ENCODE data around the gene GFI1B. TPM values are rescaled to one million over a fixed set of nuclear protein-coding genes. Genes with fewer than 3 reads are reported as not detected.
"Not testable (repeated sequence)": the region's sequence is repeated elsewhere in the genome, so short reads cannot be mapped to it uniquely, and the experiment has no call there.

Gene GFI1B
- total and polyA plus RNA-seq, 2 experiments from 2014 or later: 0.10 TPM; not detected in 1

GRCh38 chr9:132957805-132958204 lies 20.7 kb upstream of the GFI1B start:
- 73% methylated on average over 6 of the region's 6 CpGs for WGBS (ENCODE audit: low lambda C conversion rate, missing lambda C conversion rate)
- DNase-seq (ENCODE audit: low spot score): no peak
- Histone ChIP-seq H3K27me3 (no peaks in the 10 kb centered on the region), H3K4me3 (no peak overlapping the region), H3K9me3 (ENCODE audit: low read depth) (no peaks in the 10 kb centered on the region), H2AFZ (no peak overlapping the region), H3K4me1 (ENCODE audit: insufficient read depth) (no peaks in the 10 kb centered on the region), H3K4me2 (no peak overlapping the region), H3K9me2 (replicated peaks; ENCODE audit: insufficient read depth) (no peaks in the 10 kb centered on the region), H3K27ac (no peak overlapping the region), H3K36me3 (replicated peaks; ENCODE audit: insufficient read depth, low read depth) (no peaks in the 10 kb centered on the region), H4K20me1 (ENCODE audit: insufficient read depth, poor library complexity, severe bottlenecking) (no peaks in the 10 kb centered on the region), H3K79me2 (no peaks in the 10 kb centered on the region)
- TF ChIP-seq EZH2 (IDR thresholded peaks at IDR 0.05; ENCODE audit: borderline replicate concordance) (no peak), EZH2phosphoT487 (IDR thresholded peaks at IDR 0.05; ENCODE audit: low read depth, severe bottlenecking, unreplicated experiment) (no peak), CTCF (IDR thresholded peaks at IDR 0.05; ENCODE audit: poor library complexity) (no peak)

GRCh38 chr9:132961002-132961401 lies 17.5 kb upstream of the GFI1B start:
- WGBS (ENCODE audit: low lambda C conversion rate, missing lambda C conversion rate): 90% methylated on average over 6 of the region's 6 CpGs
- Histone ChIP-seq H4K20me1 (ENCODE audit: insufficient read depth, poor library complexity, severe bottlenecking) (no peaks in the 10 kb centered on the region), H3K9me2 (replicated peaks; ENCODE audit: insufficient read depth) (no peaks in the 10 kb centered on the region), H3K9me3 (ENCODE audit: low read depth) (no peaks in the 10 kb centered on the region), H2AFZ (no peak overlapping the region), H3K27me3 (no peaks in the 10 kb centered on the region), H3K79me2 (no peaks in the 10 kb centered on the region), H3K36me3 (replicated peaks; ENCODE audit: insufficient read depth, low read depth) (no peaks in the 10 kb centered on the region), H3K27ac (no peak overlapping the region), H3K4me1 (ENCODE audit: insufficient read depth) (no peaks in the 10 kb centered on the region), H3K4me3 (no peak overlapping the region), H3K4me2 (no peak overlapping the region)
- no peak for DNase-seq (ENCODE audit: low spot score)
- TF ChIP-seq EZH2 (IDR thresholded peaks at IDR 0.05; ENCODE audit: borderline replicate concordance) (no peak), EZH2phosphoT487 (IDR thresholded peaks at IDR 0.05; ENCODE audit: low read depth, severe bottlenecking, unreplicated experiment) (no peak), CTCF (IDR thresholded peaks at IDR 0.05; ENCODE audit: poor library complexity) (no peak)

DNA sequence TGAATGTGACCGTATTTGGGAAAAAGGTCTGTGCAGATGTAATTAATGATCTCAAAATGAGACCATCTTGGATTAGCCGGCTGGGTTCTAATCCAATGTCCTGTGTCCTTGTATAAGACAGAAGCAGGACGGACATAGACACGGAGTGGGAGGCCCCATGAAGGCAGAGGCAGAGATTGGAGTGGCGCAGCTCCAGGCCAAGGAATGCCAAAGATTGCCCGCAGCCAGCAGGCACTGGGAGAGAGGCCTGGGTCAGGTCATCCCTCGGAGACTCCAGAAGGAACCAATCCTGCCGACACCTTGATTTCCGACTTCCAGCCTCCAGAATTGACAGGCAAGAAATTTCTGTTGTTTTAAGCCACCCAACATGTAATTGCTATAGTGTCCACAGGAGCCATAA lies 13.0 kb upstream of the GFI1B start:
- DNase-seq (ENCODE audit: low spot score): no peak
- H3K9me3 ChIP-seq (ENCODE audit: low read depth): no peaks in the 10 kb centered on the region
- no peak for TF ChIP-seq CTCF (IDR thresholded peaks at IDR 0.05; ENCODE audit: poor library complexity)
- no peak for TF ChIP-seq EZH2phosphoT487 (IDR thresholded peaks at IDR 0.05; ENCODE audit: low read depth, severe bottlenecking, unreplicated experiment)
- TF ChIP-seq EZH2 (IDR thresholded peaks at IDR 0.05; ENCODE audit: borderline replicate concordance): no peak
- H3K4me3 ChIP-seq: no peak overlapping the region
- WGBS (ENCODE audit: low lambda C conversion rate, missing lambda C conversion rate): 92% methylated on average over 9 of the region's 9 CpGs
- H3K9me2 ChIP-seq (replicated peaks; ENCODE audit: insufficient read depth): no peaks in the 10 kb centered on the region
- peaks cover 2% of the 10 kb centered on the region for H3K4me1 ChIP-seq (ENCODE audit: insufficient read depth)
- no peak overlapping the region for H3K27ac ChIP-seq
- no peaks in the 10 kb centered on the region for H3K36me3 ChIP-seq (replicated peaks; ENCODE audit: insufficient read depth, low read depth)
- H2AFZ ChIP-seq: no peak overlapping the region
- no peaks in the 10 kb centered on the region for H3K27me3 ChIP-seq
- H4K20me1 ChIP-seq (ENCODE audit: insufficient read depth, poor library complexity, severe bottlenecking): no peaks in the 10 kb centered on the region
- H3K4me2 ChIP-seq: no peak overlapping the region
- H3K79me2 ChIP-seq: no peaks in the 10 kb centered on the region

DNA sequence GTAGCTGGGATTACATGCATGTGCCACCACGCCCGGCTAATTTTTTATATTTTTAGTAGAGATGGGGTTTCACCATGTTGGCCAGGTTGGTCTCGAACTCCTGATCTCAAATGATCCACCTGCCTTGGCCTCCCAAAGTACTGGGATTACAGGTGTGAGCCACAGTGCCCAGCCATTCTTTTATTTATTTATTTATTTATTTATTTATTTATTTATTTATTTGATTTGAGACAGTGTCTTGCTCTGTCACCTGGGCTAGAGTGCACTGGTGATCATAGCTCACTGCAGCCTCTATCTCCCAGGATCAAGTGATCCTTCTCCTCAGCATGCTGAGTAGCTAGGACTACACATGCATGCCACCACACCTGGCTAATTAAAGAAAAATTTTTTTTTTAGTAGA lies 10.6 kb upstream of the GFI1B start:
- H3K9me3 ChIP-seq (ENCODE audit: low read depth); H3K27me3 ChIP-seq; H4K20me1 ChIP-seq (ENCODE audit: insufficient read depth, poor library complexity, severe bottlenecking); H3K4me3 ChIP-seq; DNase-seq (ENCODE audit: low spot score); H2AFZ ChIP-seq; H3K9me2 ChIP-seq (replicated peaks; ENCODE audit: insufficient read depth); H3K36me3 ChIP-seq (replicated peaks; ENCODE audit: insufficient read depth, low read depth); H3K79me2 ChIP-seq; H3K4me1 ChIP-seq (ENCODE audit: insufficient read depth); H3K27ac ChIP-seq; H3K4me2 ChIP-seq: not testable (repeated sequence)
- WGBS (ENCODE audit: low lambda C conversion rate, missing lambda C conversion rate): 98% methylated on average over 3 of the region's 3 CpGs

Data from hepatocyte (in vitro differentiated cells).